Loucy (cell line): Measurements from ENCODE around the gene PIK3C3.

Experiments used
- H2AFZ ChIP-seq: fragments of 200-600 bp; sonication (generic); 2 replicates; pipeline ENCODE4 v1.6.0; 2016; ENCODE audit warnings: antibody characterized with exemption, mild to moderate bottlenecking, low read length, moderate library complexity
- H3F3A ChIP-seq: fragments of 200-600 bp; 2 replicates; pipeline ENCODE4 v1.6.0; 2016; ENCODE audit warnings: antibody characterized with exemption, low read depth, mild to moderate bottlenecking
- H3K27me3 ChIP-seq: fragments of 200-600 bp; sonication (generic); 2 replicates; pipeline ENCODE4 v1.6.1; 2014; ENCODE audit warnings: low read length, mild to moderate bottlenecking; ENCODE audit not compliant: insufficient read depth, poor library complexity, severe bottlenecking
- H3K36me3 ChIP-seq: fragments of 200-600 bp; sonication (generic); 2 replicates; pipeline ENCODE4 v1.6.1; 2016; ENCODE audit warnings: low read length; ENCODE audit not compliant: insufficient read depth
- H3K4me1 ChIP-seq: fragments of 200-600 bp; sonication (generic); 2 replicates; pipeline ENCODE4 v1.5.1; 2014; ENCODE audit warnings: low read length, mild to moderate bottlenecking; ENCODE audit not compliant: insufficient read depth, poor library complexity, severe bottlenecking
- H3K4me2 ChIP-seq: fragments of 200-600 bp; sonication (generic); 2 replicates; pipeline ENCODE4 v1.6.0; 2014; ENCODE audit warnings: antibody characterized with exemption, low read length, low read depth, mild to moderate bottlenecking; ENCODE audit not compliant: poor library complexity, severe bottlenecking
- H3K4me3 ChIP-seq: fragments of 200-600 bp; sonication (generic); 2 replicates; pipeline ENCODE4 v1.5.1; 2014; ENCODE audit warnings: low read length, mild to moderate bottlenecking, mixed read lengths; ENCODE audit not compliant: poor library complexity, severe bottlenecking
- H3K79me2 ChIP-seq: fragments of 200-600 bp; sonication (generic); 2 replicates; pipeline ENCODE4 v1.6.1; 2014; ENCODE audit warnings: low read length; ENCODE audit not compliant: insufficient read depth
- H3K9ac ChIP-seq: fragments of 200-600 bp; sonication (generic); 2 replicates; pipeline ENCODE4 v1.6.0; 2014; ENCODE audit warnings: mild to moderate bottlenecking, low read depth, low read length, moderate library complexity; ENCODE audit not compliant: poor library complexity, severe bottlenecking
- H3K9me2 ChIP-seq: fragments of 200-600 bp; sonication (generic); replicated peaks from 2 replicates; pipeline ENCODE4 v1.6.1; 2016; ENCODE audit warnings: low read depth, low read length, mixed read lengths
- H3K9me3 ChIP-seq: fragments of 200-600 bp; sonication (generic); 2 replicates; pipeline ENCODE4 v1.6.1; 2014; ENCODE audit warnings: mild to moderate bottlenecking, antibody characterized with exemption, low read length, low read depth; ENCODE audit not compliant: insufficient read depth
- H4K20me1 ChIP-seq: fragments of 200-600 bp; sonication (generic); 2 replicates; pipeline ENCODE4 v1.6.0; 2014; ENCODE audit warnings: antibody characterized with exemption, low read length, mild to moderate bottlenecking; ENCODE audit not compliant: insufficient read depth, poor library complexity, severe bottlenecking
- CTCF ChIP-seq: fragments of 200-600 bp; sonication (generic); conservative IDR thresholded peaks from 2 replicates; pipeline ENCODE4 v1.5.1; 2014; ENCODE audit warnings: mild to moderate bottlenecking, antibody characterized with exemption, low read length
- EZH2phosphoT487 ChIP-seq: fragments of 200-600 bp; IDR thresholded peaks from 2 replicates; pipeline ENCODE4 v1.6.1; 2018; ENCODE audit warnings: antibody characterized with exemption, mild to moderate bottlenecking, moderate library complexity, borderline replicate concordance

PIK3C3 gene

GRCh38 chr18:42068030-42068429, 113.0 kb downstream of the PIK3C3 start:
- Histone ChIP-seq H3K4me2 (no peak overlapping the region), H3K4me1 (no peaks in the 10 kb centered on the region), H3F3A (no peaks in the 10 kb centered on the region), H3K36me3 (peaks cover 40% of the 10 kb centered on the region), H3K9me2 (no peaks in the 10 kb centered on the region), H3K27me3 (no peaks in the 10 kb centered on the region), H4K20me1 (no peaks in the 10 kb centered on the region), H3K4me3 (no peak overlapping the region), H3K79me2 (no peaks in the 10 kb centered on the region), H2AFZ (no peak overlapping the region), H3K9ac (no peak overlapping the region), H3K9me3 (no peaks in the 10 kb centered on the region)
- TF ChIP-seq EZH2phosphoT487 (no peak), CTCF (no peak)

- Histone ChIP-seq H3K79me2 (no peaks in the 10 kb centered on the region), H3K4me3 (no peak overlapping the region), H3K9me3 (no peaks in the 10 kb centered on the region), H3K27me3 (no peaks in the 10 kb centered on the region), H3K36me3 (peaks cover 45% of the 10 kb centered on the region), H3K4me1 (no peaks in the 10 kb centered on the region), H4K20me1 (no peaks in the 10 kb centered on the region), H3K9me2 (no peaks in the 10 kb centered on the region), H2AFZ (no peak overlapping the region), H3F3A (no peaks in the 10 kb centered on the region), H3K9ac (no peak overlapping the region), H3K4me2 (no peak overlapping the region)
- TF ChIP-seq CTCF: no peak
- TF ChIP-seq EZH2phosphoT487: no peak
Observed at GRCh38 chr18:42069036-42069435, 114.0 kb downstream of the PIK3C3 start.

DNA sequence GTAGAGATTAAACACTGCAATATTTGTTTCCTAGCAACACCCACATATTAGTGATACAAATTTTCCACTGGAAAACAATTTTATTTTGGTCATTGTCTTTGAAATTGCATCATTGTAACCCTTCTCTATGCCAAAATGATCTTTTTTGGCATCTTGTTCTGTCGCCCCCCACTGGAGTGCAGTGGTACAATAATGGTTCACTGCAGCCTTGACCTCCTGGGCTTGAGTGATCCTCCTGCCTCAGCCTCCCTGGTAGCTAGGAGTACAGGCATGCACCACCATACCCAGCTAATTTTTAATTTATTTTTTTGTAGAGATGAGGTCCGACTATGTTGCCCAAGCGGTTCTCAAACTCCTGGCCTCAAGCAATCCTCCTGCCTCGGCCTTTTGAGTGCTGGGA, 117.4 kb downstream of the PIK3C3 start:
- H3K4me1 ChIP-seq: no peaks in the 10 kb centered on the region
- TF ChIP-seq CTCF: peak; percentile 50
- TF ChIP-seq EZH2phosphoT487: no peak
- H3K9me3 ChIP-seq: no peaks in the 10 kb centered on the region
- H3K4me2 ChIP-seq: no peak overlapping the region
- H3K4me3 ChIP-seq: no peak overlapping the region
- no peaks in the 10 kb centered on the region for H4K20me1 ChIP-seq
- H3K27me3 ChIP-seq: no peaks in the 10 kb centered on the region
- no peaks in the 10 kb centered on the region for H3K9me2 ChIP-seq
- no peak overlapping the region for H2AFZ ChIP-seq
- peaks cover 53% of the 10 kb centered on the region for H3K36me3 ChIP-seq
- H3K79me2 ChIP-seq: no peaks in the 10 kb centered on the region
- H3K9ac ChIP-seq: no peak overlapping the region
- H3F3A ChIP-seq: no peaks in the 10 kb centered on the region
